IMR-90 (cell line): ENCODE measurements around the gene TTC5.

ENCODE experiments used
- MAFK ChIP-seq: IDR thresholded peaks from 2 replicates; pipeline ENCODE4 v1.6.1; 2012; ENCODE audit warnings: low read depth, low read length, improper control_type of control experiment
- MAZ ChIP-seq: IDR thresholded peaks from 2 replicates; pipeline ENCODE4 v1.6.1; 2012; ENCODE audit warnings: low read depth, mild to moderate bottlenecking, low read length, improper control_type of control experiment, moderate library complexity, borderline replicate concordance
- RFX5 ChIP-seq: IDR thresholded peaks from 2 replicates; pipeline ENCODE4 v1.8.0; 2012; ENCODE audit warnings: low read depth, mild to moderate bottlenecking, low read length, moderate library complexity
- TF ChIP-seq, protein P1 (sequence below): conservative IDR thresholded peaks from 2 replicates; pipeline ENCODE4 v1.5.1; 2012; ENCODE audit warnings: mild to moderate bottlenecking, low read depth, low read length, improper control_type of control experiment

- TF ChIP-seq, protein P1, sequence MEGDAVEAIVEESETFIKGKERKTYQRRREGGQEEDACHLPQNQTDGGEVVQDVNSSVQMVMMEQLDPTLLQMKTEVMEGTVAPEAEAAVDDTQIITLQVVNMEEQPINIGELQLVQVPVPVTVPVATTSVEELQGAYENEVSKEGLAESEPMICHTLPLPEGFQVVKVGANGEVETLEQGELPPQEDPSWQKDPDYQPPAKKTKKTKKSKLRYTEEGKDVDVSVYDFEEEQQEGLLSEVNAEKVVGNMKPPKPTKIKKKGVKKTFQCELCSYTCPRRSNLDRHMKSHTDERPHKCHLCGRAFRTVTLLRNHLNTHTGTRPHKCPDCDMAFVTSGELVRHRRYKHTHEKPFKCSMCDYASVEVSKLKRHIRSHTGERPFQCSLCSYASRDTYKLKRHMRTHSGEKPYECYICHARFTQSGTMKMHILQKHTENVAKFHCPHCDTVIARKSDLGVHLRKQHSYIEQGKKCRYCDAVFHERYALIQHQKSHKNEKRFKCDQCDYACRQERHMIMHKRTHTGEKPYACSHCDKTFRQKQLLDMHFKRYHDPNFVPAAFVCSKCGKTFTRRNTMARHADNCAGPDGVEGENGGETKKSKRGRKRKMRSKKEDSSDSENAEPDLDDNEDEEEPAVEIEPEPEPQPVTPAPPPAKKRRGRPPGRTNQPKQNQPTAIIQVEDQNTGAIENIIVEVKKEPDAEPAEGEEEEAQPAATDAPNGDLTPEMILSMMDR = 0 out of 2 replicates have a peak, but pooled peaks have one; percentile 22
- TF ChIP-seq MAZ (no peak), MAFK (no peak), RFX5 (no peak)
These were observed 45.1 kb upstream of the TTC5 start for GRCh38 chr14:20350860-20351259.
